Panc1 (cell line): ENCODE data around the gene TIAM2. TPM values are rescaled to one million over a fixed set of nuclear protein-coding genes. Genes with fewer than 3 reads are reported as not detected.

Experiments
- ATAC-seq: fragments of 200-7000 bp; cut with Tn5 transposase; 2 replicates; pipeline ENCODE4 v1.9.1; 2020; ENCODE audit warnings: mild to moderate bottlenecking, moderate library complexity
- BruUV-seq: library from RNA; stranded (reverse); fragments of 400-500 nt; replicated peaks from 2 replicates; lab custom pipeline; 2021; lab: Mats Ljungman, UMichigan
- CTCF ChIA-PET: fragments of 300-600 bp; sonication (Branson Sonifier 250); formaldehyde crosslinking; loops from one replicate; lab custom pipeline; 2022; ENCODE audit warnings: antibody characterized with exemption; lab: Charles Lee
- POLR2A ChIA-PET: fragments of 300-600 bp; sonication (Branson Sonifier 250); formaldehyde crosslinking; loops from one replicate; lab custom pipeline; 2022; ENCODE audit warnings: antibody characterized with exemption; lab: Charles Lee
- DNase-seq: peaks from one replicate; pipeline ENCODE4 v3.0.0-alpha.2; 2010; ENCODE audit warnings: low read depth, low spot score
- H3K27ac ChIP-seq: 2 replicates; pipeline ENCODE4 v1.5.1; 2011; ENCODE audit warnings: mild to moderate bottlenecking, low read length, inconsistent platforms
- H3K27me3 ChIP-seq: fragments of 200-500 bp; sonication (Bioruptor generic); 2 replicates; pipeline ENCODE4 v1.6.0; 2014; ENCODE audit warnings: low read length, inconsistent platforms; ENCODE audit not compliant: control insufficient read depth, insufficient read depth
- H3K36me3 ChIP-seq: fragments of 200-500 bp; sonication (Bioruptor generic); 2 replicates; pipeline ENCODE4 v1.5.1; 2014; ENCODE audit warnings: inconsistent platforms, mild to moderate bottlenecking, low read length, moderate library complexity; ENCODE audit not compliant: control insufficient read depth, insufficient read depth
- H3K4me1 ChIP-seq: 2 replicates; pipeline ENCODE4 v1.5.1; 2011; ENCODE audit warnings: inconsistent platforms, mild to moderate bottlenecking, low read length, moderate library complexity; ENCODE audit not compliant: control insufficient read depth, insufficient read depth
- H3K4me3 ChIP-seq, 2 experiments: 2 replicates each; pipeline ENCODE4 v1.5.1; 2011 to 2012; ENCODE audit warnings: low read depth in 2 of 2, low read length in 2 of 2, mild to moderate bottlenecking in 2 of 2, inconsistent platforms in 1 of 2, moderate library complexity in 1 of 2
- H3K9me3 ChIP-seq: fragments of 200-500 bp; sonication (Bioruptor generic); 2 replicates; pipeline ENCODE4 v1.5.1; 2014; ENCODE audit warnings: low read depth, mild to moderate bottlenecking, inconsistent platforms, low read length, moderate library complexity; ENCODE audit not compliant: control insufficient read depth, insufficient read depth
- POLR2AphosphoS5 ChIP-seq: IDR thresholded peaks from 2 replicates; pipeline ENCODE4 v1.6.1; 2012; ENCODE audit warnings: mild to moderate bottlenecking, low read depth, low read length, moderate library complexity
- SIN3A ChIP-seq: IDR thresholded peaks from 2 replicates; pipeline ENCODE4 v1.6.1; 2012; ENCODE audit warnings: low read depth, mild to moderate bottlenecking, low read length, moderate library complexity, borderline replicate concordance; ENCODE audit not compliant: insufficient read depth
- TCF7L2 ChIP-seq: IDR thresholded peaks from 2 replicates; pipeline ENCODE4 v1.6.1; 2011; ENCODE audit warnings: mild to moderate bottlenecking, low read depth, low read length, inconsistent platforms
- in situ Hi-C: cut with HindIII; loops from 2 replicates; pipeline ENCODE4 v1.10.0; 2016; ENCODE audit warnings: low sequenced_read_pairs, low pct_unique_long_range_greater_than_20kb
- intact Hi-C: fragments of 100-400 bp; cut with micrococcal nuclease; formaldehyde crosslinking; loops from one replicate; pipeline ENCODE4 v1.10.0; 2022; ENCODE audit not compliant: unreplicated experiment
- total RNA-seq: library from RNA; stranded (reverse); gene quantifications from one replicate; pipeline ENCODE4 v1.2.1, GENCODE V29; 2021; ENCODE audit not compliant: unreplicated experiment
- TF ChIP-seq, protein P1 (sequence below): fragments of 450-650 bp; IDR thresholded peaks from 2 replicates; pipeline ENCODE4 v1.5.1; 2017; ENCODE audit warnings: mild to moderate bottlenecking
- TF ChIP-seq, protein P2 (sequence below), 2 experiments: IDR thresholded peaks; 2 replicates each; pipeline ENCODE4 v1.6.1; 2011 to 2012; ENCODE audit warnings: low read depth in 2 of 2, control low read depth in 1 of 2, low read length in 1 of 2, mild to moderate bottlenecking in 1 of 2, moderate library complexity in 1 of 2; ENCODE audit not compliant: insufficient read depth in 1 of 2

Gene TIAM2
- total RNA-seq, 1 experiment from 2014 or later: 14.9 TPM

GRCh38 chr6:155022721-155023120, 27.6 kb downstream of the TIAM2 start:
- no peak for DNase-seq
- Histone ChIP-seq H3K36me3 (no peaks in the 10 kb centered on the region), H3K4me3 (no peak overlapping the region), H3K27me3 (no peaks in the 10 kb centered on the region), H3K9me3 (no peaks in the 10 kb centered on the region), H3K27ac (no peak overlapping the region), H3K4me1 (peaks cover 23% of the 10 kb centered on the region)
- BruUV-seq: no TSS peak
- no peak for TF ChIP-seq POLR2AphosphoS5
- TF ChIP-seq, protein P1, sequence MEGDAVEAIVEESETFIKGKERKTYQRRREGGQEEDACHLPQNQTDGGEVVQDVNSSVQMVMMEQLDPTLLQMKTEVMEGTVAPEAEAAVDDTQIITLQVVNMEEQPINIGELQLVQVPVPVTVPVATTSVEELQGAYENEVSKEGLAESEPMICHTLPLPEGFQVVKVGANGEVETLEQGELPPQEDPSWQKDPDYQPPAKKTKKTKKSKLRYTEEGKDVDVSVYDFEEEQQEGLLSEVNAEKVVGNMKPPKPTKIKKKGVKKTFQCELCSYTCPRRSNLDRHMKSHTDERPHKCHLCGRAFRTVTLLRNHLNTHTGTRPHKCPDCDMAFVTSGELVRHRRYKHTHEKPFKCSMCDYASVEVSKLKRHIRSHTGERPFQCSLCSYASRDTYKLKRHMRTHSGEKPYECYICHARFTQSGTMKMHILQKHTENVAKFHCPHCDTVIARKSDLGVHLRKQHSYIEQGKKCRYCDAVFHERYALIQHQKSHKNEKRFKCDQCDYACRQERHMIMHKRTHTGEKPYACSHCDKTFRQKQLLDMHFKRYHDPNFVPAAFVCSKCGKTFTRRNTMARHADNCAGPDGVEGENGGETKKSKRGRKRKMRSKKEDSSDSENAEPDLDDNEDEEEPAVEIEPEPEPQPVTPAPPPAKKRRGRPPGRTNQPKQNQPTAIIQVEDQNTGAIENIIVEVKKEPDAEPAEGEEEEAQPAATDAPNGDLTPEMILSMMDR: no peak
- TF ChIP-seq, protein P2, sequence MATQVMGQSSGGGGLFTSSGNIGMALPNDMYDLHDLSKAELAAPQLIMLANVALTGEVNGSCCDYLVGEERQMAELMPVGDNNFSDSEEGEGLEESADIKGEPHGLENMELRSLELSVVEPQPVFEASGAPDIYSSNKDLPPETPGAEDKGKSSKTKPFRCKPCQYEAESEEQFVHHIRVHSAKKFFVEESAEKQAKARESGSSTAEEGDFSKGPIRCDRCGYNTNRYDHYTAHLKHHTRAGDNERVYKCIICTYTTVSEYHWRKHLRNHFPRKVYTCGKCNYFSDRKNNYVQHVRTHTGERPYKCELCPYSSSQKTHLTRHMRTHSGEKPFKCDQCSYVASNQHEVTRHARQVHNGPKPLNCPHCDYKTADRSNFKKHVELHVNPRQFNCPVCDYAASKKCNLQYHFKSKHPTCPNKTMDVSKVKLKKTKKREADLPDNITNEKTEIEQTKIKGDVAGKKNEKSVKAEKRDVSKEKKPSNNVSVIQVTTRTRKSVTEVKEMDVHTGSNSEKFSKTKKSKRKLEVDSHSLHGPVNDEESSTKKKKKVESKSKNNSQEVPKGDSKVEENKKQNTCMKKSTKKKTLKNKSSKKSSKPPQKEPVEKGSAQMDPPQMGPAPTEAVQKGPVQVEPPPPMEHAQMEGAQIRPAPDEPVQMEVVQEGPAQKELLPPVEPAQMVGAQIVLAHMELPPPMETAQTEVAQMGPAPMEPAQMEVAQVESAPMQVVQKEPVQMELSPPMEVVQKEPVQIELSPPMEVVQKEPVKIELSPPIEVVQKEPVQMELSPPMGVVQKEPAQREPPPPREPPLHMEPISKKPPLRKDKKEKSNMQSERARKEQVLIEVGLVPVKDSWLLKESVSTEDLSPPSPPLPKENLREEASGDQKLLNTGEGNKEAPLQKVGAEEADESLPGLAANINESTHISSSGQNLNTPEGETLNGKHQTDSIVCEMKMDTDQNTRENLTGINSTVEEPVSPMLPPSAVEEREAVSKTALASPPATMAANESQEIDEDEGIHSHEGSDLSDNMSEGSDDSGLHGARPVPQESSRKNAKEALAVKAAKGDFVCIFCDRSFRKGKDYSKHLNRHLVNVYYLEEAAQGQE (IDR thresholded peaks at IDR 0.05; ENCODE audit: insufficient read depth in 1 of 2, low read depth in 2 of 2, low read length in 1 of 2): no peak
- no peak for TF ChIP-seq SIN3A
- no peak for TF ChIP-seq TCF7L2
- in situ Hi-C loops (no loop called here), intact Hi-C loops (no loop called here)
- no peak for ATAC-seq
- POLR2A ChIA-PET: no interaction called here
- CTCF ChIA-PET: no interaction called here

- in situ Hi-C loops: no loop called here
- no TSS peak for BruUV-seq
These were observed 28.6 kb downstream of the TIAM2 start for GRCh38 chr6:155023717-155024116.

More at GRCh38 chr6:155023717-155024116, 28.6 kb downstream of the TIAM2 start:
- Histone ChIP-seq H3K27ac (no peak overlapping the region), H3K36me3 (no peaks in the 10 kb centered on the region), H3K27me3 (no peaks in the 10 kb centered on the region), H3K4me3 (no peak overlapping the region), H3K4me1 (peaks cover 23% of the 10 kb centered on the region), H3K9me3 (no peaks in the 10 kb centered on the region)
- POLR2A ChIA-PET: no interaction called here
- TF ChIP-seq POLR2AphosphoS5 (no peak), SIN3A (no peak), TCF7L2 (no peak)
- TF ChIP-seq, protein P1: no peak
- TF ChIP-seq, protein P2 (IDR thresholded peaks at IDR 0.05; ENCODE audit: insufficient read depth in 1 of 2, low read depth in 2 of 2, low read length in 1 of 2): no peak
- CTCF ChIA-PET: no interaction called here
- intact Hi-C loops: no loop called here
- DNase-seq (no peak), ATAC-seq (no peak)
